Measurements from ENCODE around the gene FBXO28. TPM values are rescaled to one million over a fixed set of nuclear protein-coding genes. Genes with fewer than 3 reads are reported as not detected.

Gene FBXO28
- total and polyA plus RNA-seq, 5 donors: 7.7 to 19.9 (median 19.0) TPM

DNA sequence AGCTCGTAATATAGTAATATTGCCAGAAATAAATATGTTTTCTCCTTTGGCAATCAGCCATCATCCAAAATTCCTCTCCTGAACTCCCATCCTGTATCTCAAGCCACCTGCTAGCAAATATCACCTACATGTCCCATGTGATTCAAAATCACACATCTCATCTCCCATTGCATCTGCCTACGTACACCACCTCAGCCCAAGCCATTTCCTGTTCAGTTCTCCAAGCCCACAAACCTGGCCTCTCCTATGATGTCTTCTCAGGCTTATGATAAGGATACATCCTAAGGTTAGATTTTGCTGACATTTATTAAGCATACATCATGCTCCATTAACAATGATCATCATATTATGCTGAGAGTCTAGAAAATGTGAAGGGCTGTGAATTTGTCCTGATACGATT, 37.2 kb downstream of the FBXO28 start:
- no peak for ATAC-seq

DNA sequence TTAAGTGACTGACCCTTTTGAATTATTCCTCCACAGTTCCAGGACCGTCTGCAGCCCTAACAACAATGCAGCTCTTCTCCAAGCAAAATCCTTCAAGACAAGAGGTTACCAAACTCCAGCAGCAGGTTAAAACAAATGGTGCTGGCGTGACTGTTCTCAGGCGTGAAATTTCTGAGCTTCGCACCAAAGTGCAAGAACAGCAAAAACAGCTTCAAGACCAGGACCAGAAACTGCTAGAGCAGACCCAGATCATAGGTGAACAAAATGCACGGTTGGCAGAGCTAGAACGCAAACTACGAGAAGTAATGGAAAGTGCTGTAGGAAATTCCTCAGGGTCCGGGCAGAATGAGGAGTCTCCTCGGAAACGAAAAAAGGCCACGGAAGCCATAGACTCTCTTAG, 43.4 kb downstream of the FBXO28 start:
- H3K27me3 ChIP-seq (ENCODE audit: control insufficient read depth, insufficient read depth): no peaks in the 10 kb centered on the region
- no peak overlapping the region for H3K4me3 ChIP-seq (ENCODE audit: low read length)
- DNase-seq (no peak), ATAC-seq (no peak)
- no peaks in the 10 kb centered on the region for H3K4me1 ChIP-seq (ENCODE audit: control insufficient read depth, insufficient read depth, low read length)
- no peak overlapping the region for H3K27ac ChIP-seq (ENCODE audit: low read length)
- intact Hi-C loops (cut with DNase I): no loop called here
- no peaks in the 10 kb centered on the region for H3K9me3 ChIP-seq (ENCODE audit: control insufficient read depth, low read length)
- 91% methylated on average over 11 of the region's 11 CpGs for WGBS

More for the DNA sequence above, 37.2 kb downstream of the FBXO28 start:
- Histone ChIP-seq H3K27ac (ENCODE audit: low read length) (no peak overlapping the region), H3K4me3 (ENCODE audit: low read length) (no peak overlapping the region), H3K9me3 (ENCODE audit: control insufficient read depth, low read length) (no peaks in the 10 kb centered on the region), H3K4me1 (ENCODE audit: control insufficient read depth, insufficient read depth, low read length) (no peaks in the 10 kb centered on the region), H3K27me3 (ENCODE audit: control insufficient read depth, insufficient read depth) (no peaks in the 10 kb centered on the region)
- DNase-seq: no peak
- intact Hi-C loops (cut with DNase I): no loop called here
- WGBS: 95% methylated on average over 3 of the region's 3 CpGs

DNA sequence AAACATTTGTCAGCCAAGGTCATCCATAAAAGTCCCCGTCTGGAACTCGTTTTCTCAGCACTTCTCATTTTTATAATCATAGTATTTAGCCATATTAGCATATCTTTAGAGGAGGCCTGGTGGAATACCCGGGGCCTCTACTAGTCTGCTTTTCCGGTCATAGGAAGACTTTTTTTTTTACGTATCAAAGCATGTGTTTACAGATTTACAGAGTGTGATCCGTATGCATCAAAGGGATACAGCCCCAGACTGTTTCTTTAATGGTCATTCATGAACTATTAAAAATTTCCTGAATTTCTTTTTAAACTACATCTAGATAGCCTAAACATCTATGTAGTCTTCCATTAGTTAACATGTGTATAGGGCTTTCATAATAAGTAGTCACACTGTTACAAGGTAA, 45.6 kb downstream of the FBXO28 start:
- Histone ChIP-seq H3K4me3 (ENCODE audit: low read length) (no peak overlapping the region), H3K27me3 (ENCODE audit: control insufficient read depth, insufficient read depth) (no peaks in the 10 kb centered on the region), H3K27ac (ENCODE audit: low read length) (no peak overlapping the region), H3K9me3 (ENCODE audit: control insufficient read depth, low read length) (no peaks in the 10 kb centered on the region), H3K4me1 (ENCODE audit: control insufficient read depth, insufficient read depth, low read length) (no peaks in the 10 kb centered on the region)
- 72% methylated on average over 6 of the region's 6 CpGs for WGBS
- intact Hi-C loops (cut with DNase I): no loop called here
- DNase-seq (no peak), ATAC-seq (no peak)

DNA sequence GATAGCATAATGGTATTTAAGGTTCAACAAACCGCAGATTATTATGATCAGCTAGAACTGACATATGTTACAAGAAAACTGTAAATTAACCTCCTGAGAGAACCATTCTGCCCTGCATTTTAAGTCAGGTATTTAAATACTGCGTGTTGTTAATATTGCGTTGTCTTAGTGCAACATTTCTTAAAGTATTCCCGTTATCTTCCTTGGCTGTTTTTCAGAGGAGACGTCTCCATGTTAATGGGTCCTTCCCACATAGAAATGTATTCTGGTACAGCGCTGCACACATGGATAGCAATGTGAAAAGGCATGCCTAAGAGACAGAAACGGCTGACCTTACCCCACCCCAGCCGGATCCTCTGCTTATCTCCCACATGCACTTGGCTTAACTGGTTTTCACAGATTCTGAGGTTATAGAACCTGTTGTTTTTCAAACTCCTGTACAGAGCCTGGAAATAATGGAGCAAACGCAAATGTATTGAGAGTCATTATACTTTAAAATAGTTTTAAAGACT, 46.3 kb downstream of the FBXO28 start:
- Histone ChIP-seq H3K27ac (ENCODE audit: low read length) (no peak overlapping the region), H3K27me3 (ENCODE audit: control insufficient read depth, insufficient read depth) (no peaks in the 10 kb centered on the region), H3K4me1 (ENCODE audit: control insufficient read depth, insufficient read depth, low read length) (no peaks in the 10 kb centered on the region), H3K9me3 (ENCODE audit: control insufficient read depth, low read length) (no peaks in the 10 kb centered on the region), H3K4me3 (ENCODE audit: low read length) (no peak overlapping the region)
- DNase-seq (no peak), ATAC-seq (no peak)
- intact Hi-C loops (cut with DNase I): no loop called here
- WGBS: 82% methylated on average over 9 of the region's 9 CpGs

DNA sequence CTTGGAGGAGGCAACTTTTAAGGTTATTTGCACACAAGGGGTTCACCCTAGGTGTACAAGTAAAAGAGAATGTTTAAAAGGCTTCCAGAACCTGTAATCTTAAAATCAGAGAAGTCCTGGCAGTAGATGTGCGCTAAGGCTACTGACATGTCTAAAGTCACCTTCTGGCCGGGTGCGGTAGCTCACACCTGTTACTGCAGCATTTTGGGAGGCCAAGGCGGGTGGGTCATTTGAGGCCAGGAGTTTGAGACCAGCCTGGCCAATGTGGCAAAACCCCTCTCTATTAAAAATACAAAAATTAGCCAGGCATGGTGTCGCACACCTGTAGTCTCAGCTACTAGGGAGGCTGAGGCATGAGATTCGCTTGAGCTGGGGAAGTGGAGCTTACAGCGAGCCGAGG, 48.9 kb downstream of the FBXO28 start:
- DNase-seq (no peak), ATAC-seq (no peak)
- no peak overlapping the region for H3K4me3 ChIP-seq (ENCODE audit: low read length)
- no peaks in the 10 kb centered on the region for H3K27me3 ChIP-seq (ENCODE audit: control insufficient read depth, insufficient read depth)
- no peaks in the 10 kb centered on the region for H3K4me1 ChIP-seq (ENCODE audit: control insufficient read depth, insufficient read depth, low read length)
- intact Hi-C loops (cut with DNase I): no loop called here
- H3K9me3 ChIP-seq (ENCODE audit: control insufficient read depth, low read length): no peaks in the 10 kb centered on the region
- no peak overlapping the region for H3K27ac ChIP-seq (ENCODE audit: low read length)
- WGBS: 97% methylated on average over 8 of the region's 8 CpGs

DNA sequence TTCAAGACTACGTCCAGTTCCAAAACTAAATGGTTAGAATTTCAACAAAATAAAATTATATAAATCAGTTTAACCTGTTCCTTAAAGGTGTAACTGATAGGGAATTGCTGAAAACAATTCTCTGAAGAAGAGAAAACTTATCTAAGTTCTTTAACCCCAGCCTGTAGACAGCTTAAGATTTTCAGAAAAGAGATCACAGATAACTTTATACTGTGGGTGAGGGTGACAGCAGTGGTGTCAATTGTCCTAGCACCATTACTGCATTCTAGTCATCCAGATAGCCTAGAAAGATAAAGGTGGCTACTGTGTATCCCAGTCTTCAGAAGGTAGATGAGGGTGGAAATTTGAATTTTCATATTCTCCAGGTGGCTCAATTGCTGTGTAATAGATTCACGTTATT, 49.4 kb downstream of the FBXO28 start:
- 89% methylated on average over 2 of the region's 2 CpGs for WGBS
- no peaks in the 10 kb centered on the region for H3K27me3 ChIP-seq (ENCODE audit: control insufficient read depth, insufficient read depth)
- intact Hi-C loops (cut with DNase I): no loop called here

DNA sequence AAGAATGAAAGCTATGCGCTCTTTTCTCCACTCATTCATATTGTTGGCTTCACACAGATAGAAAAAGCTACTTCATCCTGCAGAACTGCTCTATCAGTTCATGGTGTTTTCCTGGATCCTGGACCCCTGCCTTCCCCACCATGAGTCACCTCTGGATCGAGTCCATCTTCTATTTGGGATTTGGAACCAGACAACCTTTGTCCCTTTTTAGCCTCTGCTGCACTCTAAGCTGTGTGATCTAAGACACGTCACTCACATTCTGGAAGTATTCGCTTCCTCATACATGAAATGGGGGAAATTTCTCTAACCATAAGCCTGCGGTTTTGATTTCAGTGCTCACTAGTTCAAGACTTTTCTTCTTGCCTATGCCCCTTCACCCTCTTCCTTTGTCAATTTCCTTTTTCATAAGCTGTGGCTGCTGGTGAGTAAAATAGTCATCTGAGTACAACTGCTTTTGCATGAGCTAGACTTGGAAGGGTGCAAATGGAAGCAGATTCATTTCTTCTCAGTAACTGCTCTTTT, 55.0 kb downstream of the FBXO28 start:
- H3K4me3 ChIP-seq (ENCODE audit: low read length): no peak overlapping the region
- DNase-seq (peak in 2 of 3 donors; percentile 35 to 65), ATAC-seq (peak; percentile 89 to 91)
- peak overlapping the region; percentile 8 for H3K27ac ChIP-seq (ENCODE audit: low read length)
- intact Hi-C loops (cut with DNase I): no loop called here
- H3K27me3 ChIP-seq (ENCODE audit: control insufficient read depth, insufficient read depth): no peaks in the 10 kb centered on the region
- no peaks in the 10 kb centered on the region for H3K9me3 ChIP-seq (ENCODE audit: control insufficient read depth, low read length)
- WGBS: 14% methylated on average over 5 of the region's 5 CpGs
- H3K4me1 ChIP-seq (ENCODE audit: control insufficient read depth, insufficient read depth, low read length): no peaks in the 10 kb centered on the region

More for the DNA sequence above, 49.4 kb downstream of the FBXO28 start:
- DNase-seq (no peak), ATAC-seq (no peak)
- Histone ChIP-seq H3K27ac (ENCODE audit: low read length) (no peak overlapping the region), H3K9me3 (ENCODE audit: control insufficient read depth, low read length) (no peaks in the 10 kb centered on the region), H3K4me3 (ENCODE audit: low read length) (no peak overlapping the region), H3K4me1 (ENCODE audit: control insufficient read depth, insufficient read depth, low read length) (no peaks in the 10 kb centered on the region)

DNA sequence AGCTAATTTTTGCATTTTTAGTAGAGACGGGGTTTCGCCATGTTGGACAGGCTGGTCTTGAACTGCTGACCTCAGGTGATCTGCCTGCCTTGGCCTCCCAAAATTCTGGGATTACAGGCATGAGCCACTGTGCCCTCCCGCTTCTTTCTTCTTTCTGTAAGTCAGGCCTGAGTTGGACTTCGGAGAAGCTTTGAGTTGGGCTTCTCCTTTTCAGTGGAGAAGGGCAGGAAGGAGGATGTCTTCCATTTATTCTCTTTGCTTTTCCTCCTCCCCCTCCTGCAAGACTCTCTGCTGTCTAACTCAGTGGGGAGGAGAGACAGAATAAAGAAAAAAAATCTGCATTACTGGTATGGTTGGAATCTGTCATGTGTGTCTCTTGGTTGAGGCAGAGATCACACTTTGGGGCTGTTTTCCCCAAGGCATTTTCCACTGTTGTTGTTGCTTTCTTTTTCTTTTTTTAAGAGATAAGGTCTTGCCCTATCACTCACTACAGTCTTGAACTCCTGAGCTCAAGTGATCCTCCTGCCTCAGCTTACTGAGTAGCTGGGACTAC, 55.9 kb downstream of the FBXO28 start:
- no peaks in the 10 kb centered on the region for H3K4me1 ChIP-seq (ENCODE audit: control insufficient read depth, insufficient read depth, low read length)
- WGBS: 89% methylated on average over 4 of the region's 4 CpGs
- no peaks in the 10 kb centered on the region for H3K9me3 ChIP-seq (ENCODE audit: control insufficient read depth, low read length)
- no peaks in the 10 kb centered on the region for H3K27me3 ChIP-seq (ENCODE audit: control insufficient read depth, insufficient read depth)
- H3K27ac ChIP-seq (ENCODE audit: low read length): no peak overlapping the region
- ATAC-seq: no peak
- intact Hi-C loops (cut with DNase I): no loop called here
- DNase-seq: no peak
- H3K4me3 ChIP-seq (ENCODE audit: low read length): no peak overlapping the region

DNA sequence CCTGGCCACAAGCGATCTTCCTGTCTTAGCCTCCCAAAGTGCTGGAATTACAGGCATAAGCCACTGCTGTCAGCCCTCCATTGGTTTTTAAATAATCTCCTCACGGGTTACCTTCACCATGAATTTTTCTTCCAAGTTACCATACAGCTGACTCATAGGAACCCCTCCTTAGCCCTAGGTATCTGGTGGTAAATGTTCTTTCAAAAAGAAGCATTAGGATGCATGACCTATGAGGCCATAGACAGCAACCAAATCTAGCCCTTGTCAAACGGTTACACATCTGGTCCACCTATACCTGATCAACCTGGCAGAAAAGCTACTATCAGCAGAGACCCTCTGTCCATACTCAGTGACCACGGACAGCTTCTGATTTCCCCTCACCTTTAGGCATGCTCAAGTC, 56.4 kb downstream of the FBXO28 start:
- intact Hi-C loops (cut with DNase I): no loop called here
- ATAC-seq (no peak), DNase-seq (no peak)
- H3K4me1 ChIP-seq (ENCODE audit: control insufficient read depth, insufficient read depth, low read length): no peaks in the 10 kb centered on the region
- H3K9me3 ChIP-seq (ENCODE audit: control insufficient read depth, low read length): no peaks in the 10 kb centered on the region
- no peaks in the 10 kb centered on the region for H3K27me3 ChIP-seq (ENCODE audit: control insufficient read depth, insufficient read depth)
- H3K27ac ChIP-seq (ENCODE audit: low read length): no peak overlapping the region
- no peak overlapping the region for H3K4me3 ChIP-seq (ENCODE audit: low read length)
- WGBS: 88% methylated on average over 4 of the region's 4 CpGs

DNA sequence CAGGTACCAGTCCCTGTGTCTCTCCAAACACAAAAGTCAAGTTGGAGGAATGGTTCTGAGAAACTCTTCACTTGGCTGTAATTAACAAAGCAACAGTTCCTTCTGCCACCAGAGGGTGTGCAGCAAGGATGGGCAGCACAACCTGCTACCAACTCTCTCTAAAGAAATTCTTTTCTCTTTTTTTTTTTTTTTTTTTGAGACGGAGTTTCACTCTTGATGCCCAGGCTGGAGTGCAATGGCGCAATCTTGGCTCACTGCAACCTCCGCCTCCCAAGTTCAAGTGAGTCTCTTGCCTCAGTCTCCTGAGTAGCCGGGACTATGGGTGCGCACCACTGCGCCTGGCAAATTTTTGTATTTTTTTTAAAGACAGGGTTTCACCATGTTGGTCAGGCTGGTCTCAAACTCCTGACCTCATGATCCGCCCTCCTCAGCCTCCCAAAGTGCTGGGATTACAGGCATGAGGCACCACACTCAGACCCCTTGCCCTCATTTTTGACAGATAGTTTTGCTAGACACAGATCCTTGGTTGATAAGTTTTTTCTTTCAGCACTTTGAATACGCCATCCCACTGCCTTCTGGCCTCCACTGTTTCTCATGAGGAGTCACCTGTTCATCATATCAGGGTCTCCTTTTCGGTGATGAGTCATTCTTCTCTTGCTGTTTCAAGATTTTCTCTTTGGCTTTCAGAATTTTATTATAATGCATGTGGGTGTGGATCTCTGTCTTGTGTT, 57.0 kb downstream of the FBXO28 start:
- H3K27ac ChIP-seq (ENCODE audit: low read length): no peak overlapping the region
- DNase-seq (no peak), ATAC-seq (peak in 1 of 2 donors; percentile 47)
- no peaks in the 10 kb centered on the region for H3K27me3 ChIP-seq (ENCODE audit: control insufficient read depth, insufficient read depth)
- 85% methylated on average over 9 of the region's 9 CpGs for WGBS
- intact Hi-C loops (cut with DNase I): no loop called here
- H3K4me1 ChIP-seq (ENCODE audit: control insufficient read depth, insufficient read depth, low read length): no peaks in the 10 kb centered on the region
- no peaks in the 10 kb centered on the region for H3K9me3 ChIP-seq (ENCODE audit: control insufficient read depth, low read length)
- no peak overlapping the region for H3K4me3 ChIP-seq (ENCODE audit: low read length)

DNA sequence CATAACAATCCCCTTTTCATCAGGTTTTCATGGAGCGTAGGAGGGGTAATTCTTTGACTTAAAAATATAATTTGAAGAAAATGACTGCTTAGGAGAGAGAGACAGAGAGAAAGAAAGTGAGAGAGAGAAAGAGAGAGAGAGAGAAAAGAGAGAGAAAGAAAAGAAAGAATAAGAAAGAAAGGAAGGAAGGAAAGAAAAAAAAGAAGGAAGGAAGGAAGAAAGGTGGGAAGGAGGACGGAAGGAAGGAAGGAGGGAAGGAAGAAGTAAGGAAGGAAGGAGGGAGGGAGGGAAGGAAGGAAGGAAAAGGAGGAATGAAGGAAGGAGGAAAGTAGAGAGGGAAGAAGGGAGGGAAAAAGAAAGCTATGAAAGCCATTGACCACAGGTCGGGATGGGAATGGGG, 58.3 kb downstream of the FBXO28 start:
- Histone ChIP-seq H3K27ac (ENCODE audit: low read length) (no peak overlapping the region), H3K4me1 (ENCODE audit: control insufficient read depth, insufficient read depth, low read length) (no peaks in the 10 kb centered on the region), H3K4me3 (ENCODE audit: low read length) (no peak overlapping the region), H3K27me3 (ENCODE audit: control insufficient read depth, insufficient read depth) (no peaks in the 10 kb centered on the region), H3K9me3 (ENCODE audit: control insufficient read depth, low read length) (no peaks in the 10 kb centered on the region)
- DNase-seq (no peak), ATAC-seq (no peak)
- WGBS: 84% methylated on average over 3 of the region's 3 CpGs
- intact Hi-C loops (cut with DNase I): no loop called here
